ENCODE data around the gene ZBTB45. TPM values are rescaled to one million over a fixed set of nuclear protein-coding genes. Genes with fewer than 3 reads are reported as not detected.

ZBTB45 gene
- polyA plus RNA-seq, 1 donor from 2014 or later = 6.8 TPM

DNA sequence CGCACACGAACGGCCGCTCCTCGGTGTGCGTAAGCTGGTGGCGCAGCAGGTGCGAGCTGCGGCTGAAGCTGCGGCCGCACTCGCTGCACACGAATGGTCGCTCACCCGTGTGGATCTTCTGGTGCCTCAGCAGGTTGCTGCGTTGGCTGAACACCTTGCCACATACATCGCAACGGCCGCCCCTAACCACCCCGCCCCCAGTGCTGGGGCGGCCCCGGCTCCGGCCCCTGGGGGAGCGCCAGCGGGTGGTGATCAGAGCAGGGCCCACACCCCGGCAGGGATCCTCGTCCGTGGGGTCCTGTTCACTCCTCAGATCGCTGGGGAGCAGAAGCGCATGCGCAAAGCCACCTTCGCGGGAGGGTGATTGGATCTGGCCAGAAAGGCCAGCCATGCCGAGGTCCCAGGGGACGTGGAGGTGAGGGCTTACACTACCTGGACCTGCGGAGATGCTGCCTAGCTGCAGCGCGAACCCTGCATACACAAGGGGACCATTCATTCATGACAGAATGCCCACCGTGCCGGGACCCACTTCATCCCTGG, 43.5 kb upstream of the ZBTB45 start:
- H2AFZ ChIP-seq (ENCODE audit: low read depth, low read length) = no peak overlapping the region
- no peaks in the 10 kb centered on the region for H3K27me3 ChIP-seq (ENCODE audit: insufficient read depth, low read depth, low read length)
- H3K4me2 ChIP-seq (ENCODE audit: low read length) = no peak overlapping the region
- no peak overlapping the region for H3K27ac ChIP-seq (ENCODE audit: low read length)
- H3K36me3 ChIP-seq (ENCODE audit: insufficient read depth, low read length) = no peaks in the 10 kb centered on the region
- peak overlapping the region; percentile 20 for H3K9ac ChIP-seq (ENCODE audit: low read length)
- H3F3A ChIP-seq (ENCODE audit: insufficient read depth, low read length, poor library complexity, severe bottlenecking) = peaks cover 7% of the 10 kb centered on the region
- H4K20me1 ChIP-seq (ENCODE audit: insufficient read depth) = no peaks in the 10 kb centered on the region
- no peaks in the 10 kb centered on the region for H3K79me2 ChIP-seq (replicated peaks; ENCODE audit: insufficient read depth, low read length)
- no peaks in the 10 kb centered on the region for H3K9me3 ChIP-seq (ENCODE audit: low read length)
- TF ChIP-seq SMC3 (conservative IDR thresholded peaks at IDR 0.05; ENCODE audit: poor library complexity) (no peak), MXI1 (conservative IDR thresholded peaks at IDR 0.05; ENCODE audit: poor library complexity, severe bottlenecking) (no peak), POLR2AphosphoS5 (IDR thresholded peaks at IDR 0.05) (no peak), EP300 (conservative IDR thresholded peaks at IDR 0.05; ENCODE audit: poor library complexity, severe bottlenecking) (no peak), EZH2 (IDR thresholded peaks at IDR 0.05; ENCODE audit: borderline replicate concordance, insufficient read depth, low read length, poor library complexity, severe bottlenecking) (no peak), RAD21 (conservative IDR thresholded peaks at IDR 0.05) (no peak), TAF1 (IDR thresholded peaks at IDR 0.05; ENCODE audit: low read depth) (no peak)
- TF ChIP-seq, protein P1, sequence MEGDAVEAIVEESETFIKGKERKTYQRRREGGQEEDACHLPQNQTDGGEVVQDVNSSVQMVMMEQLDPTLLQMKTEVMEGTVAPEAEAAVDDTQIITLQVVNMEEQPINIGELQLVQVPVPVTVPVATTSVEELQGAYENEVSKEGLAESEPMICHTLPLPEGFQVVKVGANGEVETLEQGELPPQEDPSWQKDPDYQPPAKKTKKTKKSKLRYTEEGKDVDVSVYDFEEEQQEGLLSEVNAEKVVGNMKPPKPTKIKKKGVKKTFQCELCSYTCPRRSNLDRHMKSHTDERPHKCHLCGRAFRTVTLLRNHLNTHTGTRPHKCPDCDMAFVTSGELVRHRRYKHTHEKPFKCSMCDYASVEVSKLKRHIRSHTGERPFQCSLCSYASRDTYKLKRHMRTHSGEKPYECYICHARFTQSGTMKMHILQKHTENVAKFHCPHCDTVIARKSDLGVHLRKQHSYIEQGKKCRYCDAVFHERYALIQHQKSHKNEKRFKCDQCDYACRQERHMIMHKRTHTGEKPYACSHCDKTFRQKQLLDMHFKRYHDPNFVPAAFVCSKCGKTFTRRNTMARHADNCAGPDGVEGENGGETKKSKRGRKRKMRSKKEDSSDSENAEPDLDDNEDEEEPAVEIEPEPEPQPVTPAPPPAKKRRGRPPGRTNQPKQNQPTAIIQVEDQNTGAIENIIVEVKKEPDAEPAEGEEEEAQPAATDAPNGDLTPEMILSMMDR (IDR thresholded peaks at IDR 0.05; ENCODE audit: poor library complexity, severe bottlenecking) = no peak
- TF ChIP-seq, protein P2, sequence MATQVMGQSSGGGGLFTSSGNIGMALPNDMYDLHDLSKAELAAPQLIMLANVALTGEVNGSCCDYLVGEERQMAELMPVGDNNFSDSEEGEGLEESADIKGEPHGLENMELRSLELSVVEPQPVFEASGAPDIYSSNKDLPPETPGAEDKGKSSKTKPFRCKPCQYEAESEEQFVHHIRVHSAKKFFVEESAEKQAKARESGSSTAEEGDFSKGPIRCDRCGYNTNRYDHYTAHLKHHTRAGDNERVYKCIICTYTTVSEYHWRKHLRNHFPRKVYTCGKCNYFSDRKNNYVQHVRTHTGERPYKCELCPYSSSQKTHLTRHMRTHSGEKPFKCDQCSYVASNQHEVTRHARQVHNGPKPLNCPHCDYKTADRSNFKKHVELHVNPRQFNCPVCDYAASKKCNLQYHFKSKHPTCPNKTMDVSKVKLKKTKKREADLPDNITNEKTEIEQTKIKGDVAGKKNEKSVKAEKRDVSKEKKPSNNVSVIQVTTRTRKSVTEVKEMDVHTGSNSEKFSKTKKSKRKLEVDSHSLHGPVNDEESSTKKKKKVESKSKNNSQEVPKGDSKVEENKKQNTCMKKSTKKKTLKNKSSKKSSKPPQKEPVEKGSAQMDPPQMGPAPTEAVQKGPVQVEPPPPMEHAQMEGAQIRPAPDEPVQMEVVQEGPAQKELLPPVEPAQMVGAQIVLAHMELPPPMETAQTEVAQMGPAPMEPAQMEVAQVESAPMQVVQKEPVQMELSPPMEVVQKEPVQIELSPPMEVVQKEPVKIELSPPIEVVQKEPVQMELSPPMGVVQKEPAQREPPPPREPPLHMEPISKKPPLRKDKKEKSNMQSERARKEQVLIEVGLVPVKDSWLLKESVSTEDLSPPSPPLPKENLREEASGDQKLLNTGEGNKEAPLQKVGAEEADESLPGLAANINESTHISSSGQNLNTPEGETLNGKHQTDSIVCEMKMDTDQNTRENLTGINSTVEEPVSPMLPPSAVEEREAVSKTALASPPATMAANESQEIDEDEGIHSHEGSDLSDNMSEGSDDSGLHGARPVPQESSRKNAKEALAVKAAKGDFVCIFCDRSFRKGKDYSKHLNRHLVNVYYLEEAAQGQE (IDR thresholded peaks at IDR 0.05; ENCODE audit: borderline replicate concordance) = no peak
- no peaks in the 10 kb centered on the region for H3K9me2 ChIP-seq (ENCODE audit: insufficient read depth, low read length)
- peak overlapping the region; percentile 58 for H3K4me3 ChIP-seq (ENCODE audit: low read length)

DNA sequence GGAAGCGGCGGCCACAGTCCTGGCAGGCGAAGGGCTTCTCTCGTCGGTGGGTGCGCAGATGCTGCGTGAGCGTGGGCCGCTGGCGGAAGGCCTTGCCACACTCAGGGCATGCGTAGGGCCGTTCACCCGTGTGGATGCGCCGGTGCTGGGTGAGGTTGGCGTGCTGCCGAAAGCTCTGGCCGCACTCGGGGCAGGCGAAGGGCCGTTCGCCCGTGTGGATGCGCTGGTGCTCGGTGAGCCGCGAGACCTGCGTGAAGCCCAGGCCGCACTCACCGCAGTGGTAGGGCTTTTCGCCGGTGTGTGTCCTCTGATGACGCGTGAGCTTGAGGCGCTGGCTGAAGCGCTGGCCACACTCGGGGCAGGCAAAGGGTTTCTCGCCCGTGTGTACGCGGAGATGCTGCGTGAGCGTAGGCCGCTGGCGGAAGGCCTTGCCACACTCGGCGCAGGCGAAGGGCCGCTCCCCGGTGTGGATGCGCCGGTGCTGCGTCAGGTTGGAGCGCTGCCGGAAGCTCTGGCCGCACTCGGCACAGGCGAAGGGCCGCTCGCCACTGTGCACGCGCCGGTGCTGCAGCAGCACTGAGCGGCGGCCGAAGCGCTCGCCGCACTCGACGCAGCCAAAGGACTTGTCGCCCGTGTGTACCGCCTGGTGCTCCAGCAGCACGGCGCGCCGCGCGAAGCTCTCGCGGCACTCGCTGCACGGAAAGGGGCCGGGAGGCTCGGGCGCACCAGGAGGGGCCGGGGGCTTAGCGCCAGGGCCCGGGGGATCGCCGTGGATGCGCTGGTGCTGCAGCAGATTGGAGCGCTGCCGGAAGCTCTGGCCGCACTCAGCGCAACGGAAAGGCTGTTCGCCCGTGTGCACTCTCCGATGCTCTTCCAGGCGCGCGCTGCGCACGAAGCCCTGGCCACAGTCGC, 42.8 kb upstream of the ZBTB45 start:
- peaks cover 6% of the 10 kb centered on the region for H3K79me2 ChIP-seq (replicated peaks; ENCODE audit: insufficient read depth, low read length)
- peaks cover 7% of the 10 kb centered on the region for H3F3A ChIP-seq (ENCODE audit: insufficient read depth, low read length, poor library complexity, severe bottlenecking)
- peak overlapping the region; percentile 58 for H3K4me3 ChIP-seq (ENCODE audit: low read length)
- no peaks in the 10 kb centered on the region for H3K9me2 ChIP-seq (ENCODE audit: insufficient read depth, low read length)
- peaks cover 4% of the 10 kb centered on the region for H4K20me1 ChIP-seq (ENCODE audit: insufficient read depth)
- H3K36me3 ChIP-seq (ENCODE audit: insufficient read depth, low read length) = no peaks in the 10 kb centered on the region
- H3K4me2 ChIP-seq (ENCODE audit: low read length) = no peak overlapping the region
- no peak overlapping the region for H2AFZ ChIP-seq (ENCODE audit: low read depth, low read length)
- no peaks in the 10 kb centered on the region for H3K27me3 ChIP-seq (ENCODE audit: insufficient read depth, low read depth, low read length)
- no peak overlapping the region for H3K27ac ChIP-seq (ENCODE audit: low read length)
- H3K9ac ChIP-seq (ENCODE audit: low read length) = peak overlapping the region; percentile 20
- no peaks in the 10 kb centered on the region for H3K9me3 ChIP-seq (ENCODE audit: low read length)
- TF ChIP-seq, protein P2 (IDR thresholded peaks at IDR 0.05; ENCODE audit: borderline replicate concordance) = no peak
- no peak for TF ChIP-seq MXI1 (conservative IDR thresholded peaks at IDR 0.05; ENCODE audit: poor library complexity, severe bottlenecking)
- no peak for TF ChIP-seq EP300 (conservative IDR thresholded peaks at IDR 0.05; ENCODE audit: poor library complexity, severe bottlenecking)

Measured in neural cell (in vitro differentiated cells).